AG20443 (cell line): ENCODE measurements around the gene NYNRIN.

Experiments
- DNase-seq: peaks from one replicate; pipeline ENCODE4 v3.0.0; 2012; ENCODE audit warnings: low spot score, mixed read lengths

The NYNRIN gene

DNA sequence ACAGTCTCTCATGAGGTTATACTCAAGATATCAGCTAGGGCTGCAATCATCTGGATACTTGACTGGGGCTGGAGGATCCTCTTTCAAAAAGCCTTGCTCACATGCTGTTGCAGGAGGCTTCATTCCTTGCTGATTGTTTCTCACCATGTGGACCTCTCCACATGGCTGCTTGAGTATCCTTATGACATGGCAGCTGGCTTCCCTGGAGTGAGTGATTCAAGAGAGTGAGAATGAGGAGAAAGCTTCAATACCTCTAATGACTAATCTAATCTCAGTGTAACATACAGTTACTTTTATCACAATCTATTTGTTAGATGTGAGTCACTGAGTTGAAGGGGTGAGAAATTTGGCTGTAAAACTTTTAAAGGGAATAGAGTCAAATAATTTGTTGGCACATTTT, 58.2 kb downstream of the NYNRIN start:
- DNase-seq = no peak

DNA sequence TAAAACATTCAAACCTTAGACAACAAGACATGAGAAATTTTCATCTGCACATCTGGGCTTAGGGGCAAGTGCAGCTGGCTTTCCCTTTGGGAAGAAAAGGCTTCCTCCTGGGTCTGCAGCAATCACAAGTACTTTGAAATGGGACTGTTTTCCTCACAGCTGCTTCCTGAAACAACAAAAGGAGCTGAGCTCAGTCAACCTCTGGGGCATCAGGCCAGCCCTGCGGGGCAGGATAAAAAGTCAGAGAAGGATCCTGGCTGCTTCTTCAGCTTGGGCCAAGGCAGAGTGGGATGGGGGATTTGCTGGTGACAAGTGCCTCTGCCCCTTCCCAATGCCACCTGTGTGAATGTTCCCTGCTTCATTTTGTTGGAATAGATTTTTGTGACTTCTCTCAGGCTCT, 59.9 kb downstream of the NYNRIN start:
- no peak for DNase-seq

DNA sequence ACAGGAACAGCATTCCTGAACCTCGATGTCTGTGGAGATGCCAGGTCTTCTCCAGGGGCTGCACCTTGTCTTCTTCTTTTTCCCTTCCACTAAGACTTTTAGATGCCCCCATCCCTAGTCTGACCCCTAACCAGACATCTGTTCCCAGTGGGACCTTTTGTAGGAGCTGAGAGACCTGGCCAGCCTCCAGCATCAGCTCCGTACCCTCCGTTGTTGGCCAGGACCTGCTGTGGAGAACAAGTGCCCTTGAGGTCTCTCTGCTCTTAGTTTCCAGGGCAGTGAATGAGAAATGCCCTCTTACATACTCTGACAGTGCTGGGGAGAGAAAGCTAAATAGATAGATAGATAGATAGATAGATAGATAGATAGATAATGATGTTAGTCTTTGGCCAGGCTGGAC, 60.5 kb downstream of the NYNRIN start:
- DNase-seq = no peak

DNA sequence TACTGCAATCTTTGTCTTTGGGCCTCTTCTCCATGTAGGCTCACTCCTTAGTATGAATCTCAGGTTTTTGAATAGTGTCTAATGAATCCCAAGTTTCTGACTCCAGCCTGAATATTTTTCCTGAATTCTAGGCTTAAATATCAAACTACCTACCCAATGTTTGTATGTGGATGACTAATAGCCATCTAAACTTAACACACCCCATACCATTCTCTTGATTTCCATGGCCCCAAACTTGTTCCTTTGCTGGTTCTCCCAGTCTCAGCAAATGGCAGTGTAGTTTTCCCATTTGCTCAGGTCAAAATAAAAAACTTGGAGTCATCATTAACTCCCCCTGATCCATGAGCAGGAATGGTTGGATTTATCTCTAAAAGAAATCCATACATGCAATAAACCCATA, 62.5 kb downstream of the NYNRIN start:
- DNase-seq = no peak

DNA sequence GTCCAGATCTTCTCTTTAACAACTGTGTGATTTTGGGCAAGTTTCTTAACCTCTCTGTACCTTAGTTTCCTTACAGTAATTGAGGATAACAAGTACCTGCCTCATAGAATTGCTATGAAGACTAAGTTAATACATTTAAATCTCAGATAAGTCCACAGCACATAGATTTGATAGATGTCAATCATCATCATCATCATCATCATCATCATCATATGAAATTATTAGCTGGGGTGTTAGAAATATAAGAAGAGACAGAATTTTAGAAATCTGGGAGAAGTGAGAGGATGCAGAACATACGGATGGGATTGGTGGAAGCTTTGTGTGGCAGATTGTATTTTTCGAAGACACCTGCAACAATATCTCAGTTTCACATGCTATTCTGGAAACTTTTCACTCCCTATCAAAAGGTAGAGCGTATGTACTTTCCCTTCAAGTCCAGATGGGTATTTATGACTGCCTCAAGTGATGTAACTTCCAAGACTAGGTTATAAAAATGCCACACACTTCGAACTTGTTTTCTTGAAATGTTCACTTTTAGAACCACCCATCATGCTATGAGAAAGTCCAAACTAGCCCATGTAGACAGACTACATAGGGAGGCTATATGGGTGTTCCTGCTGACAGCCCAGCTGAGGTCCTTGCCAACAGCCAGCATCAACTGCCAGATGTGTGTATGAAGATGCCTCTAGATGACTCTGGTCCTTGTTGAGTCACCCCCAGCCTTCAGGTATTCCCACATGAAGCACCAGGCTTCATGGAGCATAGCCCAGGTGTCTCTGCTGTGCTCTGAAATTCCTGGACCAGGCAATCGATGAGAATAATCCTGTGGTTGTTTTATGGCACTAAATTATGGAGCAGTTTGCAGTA, 64.4 kb downstream of the NYNRIN start:
- no peak for DNase-seq

DNA sequence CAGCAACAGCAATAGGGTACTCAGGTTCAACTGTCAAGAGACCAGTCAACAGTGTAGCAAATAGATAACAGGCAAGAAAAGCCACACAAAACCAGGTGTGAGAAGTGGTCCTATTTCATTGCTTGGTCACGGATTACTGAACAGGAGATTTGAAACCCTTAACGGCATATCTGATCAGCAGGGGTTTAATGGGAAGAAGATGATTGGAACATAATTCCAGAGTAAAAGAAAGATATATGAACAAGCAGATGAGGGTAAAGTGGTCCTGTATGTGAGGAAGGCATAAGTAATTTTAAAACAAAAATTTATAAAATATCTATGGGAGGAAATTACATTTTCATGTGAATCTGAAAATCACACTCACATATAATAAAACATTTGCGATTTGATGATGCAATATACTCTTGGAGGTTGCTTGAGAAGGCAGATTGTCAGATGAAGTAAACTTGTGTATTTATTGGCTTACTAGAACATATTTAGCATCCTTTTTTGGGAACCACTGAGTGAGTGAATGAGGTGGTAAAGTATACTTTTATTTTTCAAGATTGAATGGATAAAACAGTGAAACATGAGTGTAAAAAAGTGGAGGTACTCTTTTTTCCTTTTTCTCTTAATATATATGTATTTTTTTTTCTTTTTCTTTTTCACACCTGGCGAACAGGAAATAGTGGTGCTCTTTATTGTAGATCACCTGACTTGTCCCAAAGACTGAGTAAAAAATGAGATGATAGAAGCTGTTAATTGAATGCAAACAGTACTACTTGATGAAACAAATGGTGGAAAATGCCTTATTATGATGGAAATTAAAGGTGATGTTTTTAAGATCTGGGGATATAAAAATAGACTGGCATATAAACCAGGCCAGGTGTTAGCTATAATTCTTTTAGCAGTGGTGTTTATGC, 65.3 kb downstream of the NYNRIN start:
- DNase-seq = no peak

DNA sequence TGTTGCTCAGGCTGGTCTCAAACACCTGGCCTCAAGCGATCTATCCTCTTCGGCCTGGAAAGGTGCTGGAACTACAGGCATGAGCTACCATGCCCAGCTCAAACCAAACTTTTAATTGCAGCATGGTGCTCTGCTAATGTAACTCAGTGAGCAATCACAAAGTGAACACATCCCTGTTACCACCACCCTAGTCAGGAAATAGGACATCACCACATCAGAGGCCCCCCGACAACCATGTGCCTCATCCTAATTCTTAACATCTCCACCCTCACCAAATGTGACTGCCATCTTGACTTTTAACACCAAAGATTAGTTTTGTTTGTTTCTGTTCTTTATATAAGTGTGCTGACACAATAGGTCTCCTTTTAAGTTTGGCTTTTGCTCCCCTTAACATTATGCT, 66.6 kb downstream of the NYNRIN start:
- DNase-seq = no peak

DNA sequence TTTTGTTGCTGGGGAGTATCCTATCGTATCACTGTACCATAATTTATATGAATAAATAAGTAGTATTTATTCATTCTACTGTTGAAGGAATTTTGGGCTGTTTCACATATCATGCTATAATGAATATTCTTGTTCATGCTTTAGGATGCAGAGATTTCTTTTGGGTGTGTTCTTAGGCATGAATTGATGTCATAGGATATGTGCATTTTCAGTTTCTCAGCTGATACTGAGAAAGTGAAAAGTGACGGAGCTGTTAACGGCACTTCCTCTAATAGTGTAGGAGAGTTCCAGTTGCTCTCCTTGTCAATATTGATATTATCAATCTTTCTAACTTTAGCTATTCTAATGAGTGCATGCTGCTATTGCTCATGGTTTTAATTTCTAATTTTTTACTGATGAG, 67.0 kb downstream of the NYNRIN start:
- DNase-seq = no peak
